ENCODE data around the gene KCNQ5.

KCNQ5 gene

DNA sequence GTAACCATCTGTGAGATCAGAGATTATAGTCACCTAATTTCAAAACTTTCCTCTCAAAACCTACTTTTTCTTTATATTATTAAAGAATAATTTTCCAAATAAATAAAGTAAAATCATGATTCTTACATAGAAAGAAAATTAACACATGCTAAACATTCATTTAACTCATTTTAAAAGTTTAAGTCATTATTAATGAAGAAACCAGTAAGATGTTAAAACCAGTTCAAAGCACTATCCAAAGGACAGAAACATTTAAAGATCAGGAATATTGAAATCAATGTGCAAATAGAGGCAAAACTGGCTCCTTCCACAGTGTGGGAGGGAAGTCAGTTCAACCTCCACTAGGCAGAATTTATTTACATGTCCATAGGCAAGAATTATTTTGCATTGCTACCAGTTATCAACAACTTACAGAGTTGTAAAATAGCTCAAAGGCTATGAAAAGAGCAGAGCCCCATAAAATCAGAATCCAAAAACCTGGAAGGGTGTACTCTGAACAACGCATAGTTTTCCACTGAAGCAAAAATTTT lies 456.5 kb downstream of the KCNQ5 start:
- no peak for DNase-seq

DNA sequence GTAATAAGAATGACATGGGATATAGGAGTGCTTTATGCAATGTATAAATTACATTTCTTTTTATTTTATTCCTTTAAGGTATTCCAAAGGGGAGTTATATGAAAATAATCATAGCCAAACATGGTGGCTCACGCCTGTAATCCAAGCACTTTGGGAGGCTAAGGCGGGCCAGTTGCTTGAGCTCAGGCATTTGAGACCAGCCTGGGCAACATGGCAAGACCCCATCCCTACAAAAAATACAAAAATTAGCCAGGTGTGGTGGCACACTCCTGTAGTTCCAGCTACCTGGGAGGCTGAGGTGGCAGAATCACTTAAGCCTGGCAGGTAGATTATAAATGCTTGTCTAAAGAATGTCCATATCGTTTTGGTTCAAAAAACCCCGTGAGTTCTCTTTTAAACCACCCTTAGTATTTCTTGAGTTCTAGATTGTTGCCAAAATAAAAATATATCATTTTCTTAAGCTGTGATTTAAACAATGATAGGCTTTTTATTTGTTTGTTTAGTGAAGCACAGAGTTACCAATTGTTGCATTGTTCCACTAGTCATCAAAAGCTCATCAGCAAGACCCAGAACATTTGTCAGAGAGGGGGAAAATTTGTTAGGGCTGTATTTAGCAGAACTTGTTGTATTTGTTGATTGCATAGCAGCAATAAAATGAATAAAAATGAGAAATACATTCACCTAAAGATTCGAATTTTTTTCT lies 457.2 kb downstream of the KCNQ5 start:
- DNase-seq, result no peak

DNA sequence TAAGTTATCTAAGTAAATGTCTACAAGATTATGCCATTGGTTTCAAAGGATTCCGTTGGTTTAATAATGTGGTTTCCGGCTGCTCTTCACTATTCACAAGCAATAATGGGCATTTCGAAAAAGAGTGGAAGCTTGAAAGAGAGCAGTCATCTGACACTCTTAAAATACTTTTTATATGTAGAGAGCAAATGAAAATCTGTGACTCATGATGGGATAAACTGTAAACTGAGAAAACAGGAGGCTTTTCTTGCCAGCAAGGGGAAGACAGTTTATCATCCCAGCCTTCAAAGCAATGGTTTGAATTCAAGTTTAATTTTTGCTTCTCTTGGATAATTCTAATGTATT lies 457.7 kb downstream of the KCNQ5 start:
- DNase-seq, result no peak

DNA sequence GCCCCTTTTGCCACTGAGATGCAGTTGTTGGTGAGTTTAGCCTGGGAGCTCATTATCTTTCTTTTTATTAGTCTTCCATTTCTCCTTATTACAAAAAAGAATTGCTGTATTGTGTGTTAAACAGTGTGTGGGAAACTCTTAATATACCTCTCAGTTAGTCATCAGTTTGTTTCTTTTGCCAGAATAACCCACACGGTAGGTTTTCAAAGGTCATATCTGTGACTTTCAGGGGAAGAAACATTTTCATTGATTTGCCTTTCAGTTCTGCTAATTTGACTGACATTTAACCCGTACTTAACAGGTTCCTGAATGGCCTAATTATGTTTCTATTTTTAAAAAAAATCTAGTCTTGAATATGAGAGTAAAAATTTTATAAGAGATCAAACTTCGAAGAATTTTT lies 458.1 kb downstream of the KCNQ5 start:
- DNase-seq, result no peak

DNA sequence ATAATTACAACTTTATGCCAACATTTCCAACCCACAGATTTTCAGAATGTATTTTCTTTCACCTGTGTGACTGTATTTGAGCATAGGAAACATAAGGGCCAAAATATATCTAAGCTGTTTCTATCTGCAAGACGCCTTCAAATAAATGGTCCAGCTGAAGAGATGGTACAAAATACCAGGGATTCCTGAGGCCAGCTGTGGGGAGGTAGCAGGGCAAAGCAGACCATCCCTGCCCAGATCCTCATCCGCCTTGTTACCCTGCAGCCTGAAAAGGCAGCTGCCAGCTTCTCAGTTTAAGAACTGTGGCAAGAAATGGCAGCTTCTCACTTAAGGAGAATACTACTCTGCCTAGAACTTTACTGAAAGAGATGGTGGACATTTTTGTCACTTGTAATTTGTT lies 460.1 kb downstream of the KCNQ5 start:
- no peak for DNase-seq

DNA sequence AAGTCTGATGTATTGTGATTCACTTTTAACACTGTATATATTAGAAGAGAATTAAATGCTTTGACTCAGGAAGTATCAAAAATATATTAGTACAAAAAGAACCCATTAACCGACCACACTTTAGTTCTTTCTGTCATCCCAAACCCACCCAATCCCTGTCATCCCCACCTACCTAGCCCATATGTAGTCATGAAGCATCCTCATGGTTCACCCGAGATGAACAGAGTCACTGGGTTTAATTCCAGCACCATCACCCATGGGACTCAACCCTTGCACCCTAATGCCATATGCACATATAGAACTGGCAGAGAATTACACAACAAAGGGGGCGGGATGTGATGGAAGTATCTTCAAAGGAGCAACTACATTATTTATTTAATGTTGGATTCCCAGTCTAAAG lies 462.0 kb downstream of the KCNQ5 start:
- DNase-seq, result no peak

DNA sequence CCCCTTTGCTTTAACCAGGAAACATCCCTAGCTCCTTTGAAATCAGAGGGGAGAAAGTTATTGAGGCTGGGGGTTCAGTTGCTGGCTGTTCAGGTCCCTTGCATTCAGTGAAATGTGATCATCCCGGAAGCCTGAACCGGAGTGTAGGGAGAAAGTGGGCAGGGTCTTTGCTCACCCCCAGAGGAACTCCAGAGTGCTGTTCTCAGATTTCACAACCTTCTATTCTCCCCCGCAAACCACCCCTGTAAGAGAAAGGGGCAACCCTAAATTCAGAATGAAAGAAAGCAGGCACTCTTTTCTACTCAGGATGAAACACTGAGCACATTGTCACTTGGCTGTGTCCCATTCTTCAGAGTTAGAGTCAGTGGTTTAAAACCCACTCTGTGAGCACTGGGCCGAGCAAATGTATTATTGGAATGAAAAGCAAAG lies 463.6 kb downstream of the KCNQ5 start:
- no peak for DNase-seq

DNA sequence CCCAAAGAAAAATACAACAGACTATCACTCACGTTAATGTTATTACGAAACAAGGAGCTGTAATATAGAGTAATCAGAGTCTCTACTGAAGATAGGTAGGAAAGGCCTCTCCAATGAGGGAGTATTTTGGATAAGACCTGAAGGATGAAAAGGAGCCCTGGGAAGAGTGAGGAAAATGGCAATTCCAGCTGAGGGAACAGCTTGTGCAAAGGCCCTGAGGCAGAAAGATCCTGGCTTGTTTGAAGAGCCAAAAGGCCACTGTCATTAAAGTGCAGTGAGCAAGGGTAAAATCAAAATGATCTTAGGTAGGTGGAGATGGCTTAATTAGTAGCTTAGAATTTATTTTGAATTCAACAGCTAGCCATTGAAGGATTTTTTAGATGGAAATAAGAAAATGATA lies 464.9 kb downstream of the KCNQ5 start:
- DNase-seq, result no peak

DNA sequence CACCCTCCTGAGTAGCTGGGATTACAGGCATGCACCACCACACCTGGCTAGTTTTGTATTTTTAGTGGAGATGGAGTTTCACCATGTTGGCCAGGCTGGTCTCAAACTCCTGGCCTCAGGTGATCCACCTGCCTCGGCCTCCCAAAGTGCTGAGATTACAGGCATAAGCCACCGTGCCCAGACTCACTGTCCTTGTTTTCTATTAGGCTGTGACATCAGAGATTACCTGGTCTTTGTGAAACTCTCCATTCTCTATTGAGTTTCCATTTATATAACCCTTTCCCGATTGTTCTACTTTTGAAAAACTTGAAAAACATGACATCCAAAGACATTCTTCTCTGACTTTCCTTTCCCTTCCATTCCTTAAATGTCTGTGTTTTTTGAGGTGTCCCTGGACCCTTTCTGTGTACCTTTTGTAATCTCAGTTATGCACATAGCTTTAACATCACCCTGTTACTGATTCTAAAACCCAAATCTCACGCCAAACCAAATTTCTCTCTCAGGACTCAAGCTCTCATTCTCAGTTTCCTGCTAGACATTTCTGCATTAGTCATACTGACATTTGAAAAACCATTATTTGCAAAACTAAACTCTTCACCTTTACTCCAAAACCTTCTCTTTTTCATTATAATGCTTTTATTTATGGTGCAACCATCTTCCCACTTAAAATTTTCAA lies 466.4 kb downstream of the KCNQ5 start:
- no peak for DNase-seq

DNA sequence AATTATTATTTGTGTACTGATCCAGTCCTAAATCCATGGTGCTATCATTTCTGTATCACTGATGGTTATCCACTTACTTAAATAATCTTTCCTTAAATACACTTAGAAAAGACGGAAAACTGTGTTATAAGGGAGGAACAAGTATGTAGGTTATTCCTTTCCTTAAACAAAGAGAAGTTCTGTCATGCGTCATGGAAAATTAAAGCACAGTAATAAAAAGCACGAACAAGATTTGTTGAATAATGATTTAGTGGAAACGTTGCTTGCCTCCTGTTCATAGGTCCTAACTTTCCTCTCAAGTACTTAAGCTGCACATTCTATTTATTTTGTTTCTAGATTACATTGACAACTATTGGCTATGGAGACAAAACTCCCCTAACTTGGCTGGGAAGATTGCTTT lies 483.1 kb downstream of the KCNQ5 start:
- no peak for DNase-seq

DNA sequence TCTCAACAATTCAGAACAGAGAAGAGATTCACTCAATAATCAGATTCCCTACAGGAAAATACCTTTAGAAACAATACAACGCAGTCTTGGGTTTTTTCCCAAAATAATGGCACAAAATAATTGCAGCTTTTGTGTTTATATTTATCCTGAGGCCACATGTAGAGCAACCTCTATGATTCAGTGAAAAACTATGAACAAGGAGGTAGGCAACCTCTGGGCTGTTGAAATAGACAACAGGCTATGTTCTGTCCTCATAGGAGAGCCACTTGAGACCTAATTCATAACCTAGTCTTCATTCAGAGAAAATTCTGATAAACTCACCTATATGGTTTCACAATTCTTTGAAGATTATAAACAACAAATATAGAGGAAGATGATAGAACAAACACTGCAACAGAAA lies 485.2 kb downstream of the KCNQ5 start:
- no peak for DNase-seq

DNA sequence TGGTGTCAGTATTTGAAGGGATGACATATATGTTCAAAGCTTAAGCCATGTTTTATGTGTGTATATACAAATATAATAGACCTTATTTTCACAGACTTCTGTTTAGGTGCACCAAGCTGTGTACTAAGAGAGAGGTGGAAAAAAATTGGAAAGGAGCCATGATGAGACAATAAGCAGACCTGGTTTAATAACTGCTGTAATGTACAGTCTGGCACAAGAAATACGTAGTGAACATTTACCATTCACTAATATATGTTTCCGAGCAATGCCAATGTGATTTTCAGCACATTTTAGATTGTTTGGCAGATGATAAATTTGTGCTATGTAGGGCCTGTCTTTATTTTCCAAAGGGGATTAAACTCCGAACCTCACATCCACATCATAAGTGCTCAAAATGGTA lies 487.1 kb downstream of the KCNQ5 start:
- no peak for DNase-seq

DNA sequence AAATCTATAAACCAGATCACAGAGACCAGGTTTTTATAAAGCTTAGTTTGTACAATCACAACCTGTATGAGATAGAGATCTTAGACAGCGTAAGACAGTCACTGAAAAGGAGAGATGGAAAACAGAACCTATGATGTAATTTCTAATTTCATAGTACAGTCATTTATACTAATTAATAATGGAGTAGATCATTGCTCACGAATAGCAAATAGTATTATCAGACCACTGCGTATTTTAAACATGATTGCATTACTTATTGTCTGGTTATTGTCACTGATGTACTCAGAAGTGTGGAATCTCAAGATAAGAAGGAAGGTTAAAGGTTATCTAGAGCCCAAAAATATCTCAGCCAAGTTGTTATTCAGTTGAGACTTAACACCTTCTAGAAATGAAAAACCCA lies 487.8 kb downstream of the KCNQ5 start:
- DNase-seq, result no peak

DNA sequence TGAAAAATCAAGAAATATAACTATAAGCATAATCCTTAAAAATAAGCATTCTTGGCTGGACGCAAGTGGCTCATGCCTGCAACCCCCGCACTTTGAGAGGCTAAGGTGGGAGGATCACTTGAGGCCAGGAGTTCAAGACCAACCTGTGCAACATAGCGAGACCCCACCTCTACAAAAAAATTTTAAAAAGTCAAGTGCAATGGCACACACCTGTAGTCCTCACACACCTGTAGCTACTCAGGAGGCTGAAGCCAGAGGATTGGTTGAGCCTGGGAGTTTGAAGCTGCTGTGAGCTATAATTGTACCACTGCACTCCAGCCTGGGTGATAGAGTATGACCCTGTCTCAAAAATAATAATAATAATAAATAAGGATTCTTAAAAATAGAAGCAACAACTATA lies 494.5 kb downstream of the KCNQ5 start:
- no peak for DNase-seq

DNA sequence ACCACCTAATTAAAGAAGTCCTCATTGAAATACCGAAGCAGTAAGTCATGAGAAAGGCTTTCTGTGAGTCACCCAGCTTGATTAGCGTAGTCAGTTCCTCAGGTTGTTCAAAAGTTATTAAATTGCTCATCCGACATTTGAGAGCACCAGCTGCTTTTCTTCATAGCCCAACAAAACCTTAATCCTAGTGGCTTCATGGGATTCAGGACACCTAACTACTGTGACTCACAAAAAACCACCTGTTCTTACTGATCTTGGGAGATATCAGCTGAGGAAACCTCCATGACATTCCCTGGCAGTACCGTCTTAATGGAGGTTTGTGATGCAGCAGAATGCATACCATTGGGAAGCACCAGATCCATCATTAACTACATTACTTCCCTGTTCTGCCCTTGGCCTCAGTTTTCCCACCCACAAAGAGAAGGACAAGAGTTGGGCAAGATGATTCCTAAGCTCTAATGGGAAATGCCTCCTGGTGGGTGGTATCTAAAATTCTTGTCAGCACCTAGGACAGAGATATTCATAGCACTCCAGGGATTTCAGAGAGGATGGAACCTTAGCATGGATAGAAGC lies 499.6 kb downstream of the KCNQ5 start:
- DNase-seq, result no peak

DNA sequence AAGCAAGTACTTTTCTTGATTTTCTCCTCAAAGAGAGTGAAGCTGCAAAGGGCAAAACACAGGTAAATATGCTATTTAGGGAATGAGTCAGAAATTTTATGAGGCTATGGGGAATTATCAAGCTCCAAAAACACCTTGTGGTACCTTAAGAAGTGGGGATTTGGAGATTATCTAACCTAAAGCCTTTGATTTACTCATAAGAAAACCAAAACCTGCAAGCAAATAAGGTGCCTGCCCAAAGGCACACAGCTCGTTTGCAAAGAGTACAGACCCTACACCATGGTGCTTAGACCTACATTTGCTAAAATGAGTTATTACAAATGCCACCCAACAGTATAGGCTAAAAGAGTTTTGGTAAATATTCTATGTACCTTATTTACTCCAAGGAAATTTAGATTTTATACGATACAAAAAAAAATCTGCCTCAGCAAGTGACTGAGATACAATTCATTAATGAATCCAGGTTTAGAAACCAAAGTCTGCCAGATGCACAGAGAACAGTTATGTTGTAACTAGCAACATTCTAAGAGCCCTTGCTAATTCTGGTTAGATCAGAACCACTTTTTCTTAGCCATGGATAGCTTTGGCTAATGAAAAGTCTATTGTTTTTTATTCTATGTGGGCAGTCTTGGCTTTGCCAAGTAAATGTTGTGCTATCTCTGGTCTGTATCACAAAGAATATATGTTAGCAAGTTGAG lies 501.9 kb downstream of the KCNQ5 start:
- no peak for DNase-seq

DNA sequence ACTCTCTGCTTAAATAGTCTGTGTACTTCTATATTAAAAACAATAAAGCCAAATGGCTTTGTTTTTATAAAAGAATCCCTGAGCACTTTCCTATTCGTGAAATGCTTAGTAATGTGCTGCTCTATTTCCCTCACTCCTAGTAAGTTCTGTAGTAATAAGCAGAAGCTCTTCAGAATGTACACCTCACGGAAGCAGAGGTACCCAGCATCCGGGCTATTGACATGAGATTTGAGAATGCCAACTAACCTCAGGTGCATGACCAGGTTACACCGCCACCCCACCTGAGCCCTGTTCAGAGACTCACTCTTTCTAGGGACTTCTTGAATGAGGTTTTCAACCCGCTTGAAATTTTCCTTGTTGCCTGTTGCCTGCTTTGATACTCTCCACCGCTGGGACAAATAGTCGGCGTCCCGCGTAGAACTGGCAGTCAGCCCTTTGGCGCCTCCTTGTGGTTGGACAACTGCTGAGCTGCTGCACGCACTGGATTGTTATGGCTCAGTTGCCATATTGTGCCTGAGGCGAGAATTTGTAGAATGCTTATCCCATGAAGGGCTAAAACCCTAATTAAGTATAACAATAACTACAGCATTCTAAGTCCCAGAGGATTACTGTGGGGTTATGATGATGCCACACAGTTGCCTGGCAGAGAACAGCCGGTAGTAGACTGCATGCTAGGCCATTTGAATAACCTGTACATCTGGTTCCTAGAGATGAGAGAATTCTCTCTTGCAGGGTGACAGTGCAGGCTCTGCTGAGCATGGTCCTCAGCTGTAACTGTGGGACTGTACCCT lies 508.0 kb downstream of the KCNQ5 start:
- DNase-seq, result peak; percentile 37 to 50

DNA sequence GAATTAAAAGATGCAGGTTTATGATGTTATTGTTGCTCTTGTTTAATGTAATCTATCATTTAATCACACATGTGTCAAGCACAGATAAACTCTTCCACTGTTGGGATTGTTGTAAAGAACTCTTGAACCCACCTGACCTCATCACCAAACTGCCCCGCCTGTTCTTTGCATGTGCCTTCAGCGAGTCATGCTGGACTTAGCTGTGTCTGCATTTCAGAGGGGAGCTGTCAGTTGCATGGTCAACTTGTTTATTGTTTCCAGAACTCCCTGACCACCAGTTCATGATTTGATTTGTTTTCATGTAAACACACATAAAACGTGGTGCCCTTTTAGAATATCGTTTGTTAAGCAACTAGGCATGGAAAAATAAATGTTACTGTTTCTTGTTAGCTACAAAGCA lies 509.8 kb downstream of the KCNQ5 start:
- no peak for DNase-seq

DNA sequence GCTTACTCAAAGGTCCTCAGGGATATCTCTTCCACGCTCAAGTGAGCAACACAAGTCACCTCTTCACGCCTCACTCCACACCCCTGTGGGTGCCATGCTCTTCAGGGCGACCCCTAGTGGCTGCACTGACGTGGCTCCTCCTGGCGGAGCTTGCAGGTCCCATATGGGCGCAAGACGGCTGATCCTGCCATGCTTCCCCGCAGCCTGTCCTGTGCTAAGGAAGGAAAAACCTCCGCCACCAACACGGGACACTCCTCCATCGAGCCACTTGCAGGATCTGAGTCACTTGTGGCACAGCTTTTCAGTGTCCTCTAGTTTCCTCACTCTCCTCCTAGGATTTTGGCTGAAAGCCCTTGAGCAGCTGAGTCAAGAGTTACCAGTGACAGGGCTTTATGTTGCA lies 512.7 kb downstream of the KCNQ5 start:
- peak in 1 of 2 experiments; percentile 3 for DNase-seq

DNA sequence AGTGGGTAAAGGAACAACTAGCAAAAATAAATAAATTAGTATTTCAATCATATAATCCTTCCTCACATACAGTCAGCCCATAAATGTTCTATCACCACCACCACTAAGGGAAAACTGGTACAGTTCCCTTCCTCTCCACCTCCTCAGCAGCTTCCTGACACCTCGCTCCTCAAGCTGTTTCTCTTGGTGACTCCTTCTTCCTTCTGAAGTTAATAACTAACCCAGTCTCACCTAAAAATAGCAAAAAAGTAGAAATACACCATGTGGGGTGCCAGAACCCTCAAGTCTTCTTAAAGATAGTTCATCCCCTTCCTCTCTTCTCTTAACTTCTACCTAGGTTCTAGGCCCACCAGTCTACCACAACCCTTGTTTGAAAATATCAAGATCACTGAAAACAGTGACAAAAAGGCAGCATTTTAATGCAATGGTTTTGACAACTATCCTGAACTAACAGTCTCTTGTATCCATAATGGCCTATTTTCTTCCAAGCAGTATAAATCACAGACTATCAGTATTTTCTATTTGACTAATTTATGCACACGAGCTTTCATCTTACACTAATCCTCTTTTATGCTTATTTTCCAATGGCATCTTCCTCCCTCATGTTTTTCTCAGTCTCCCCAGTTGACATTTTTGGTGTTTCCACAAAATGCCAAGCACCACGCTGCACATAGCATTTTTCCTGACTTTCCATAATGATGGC lies 518.0 kb downstream of the KCNQ5 start:
- no peak for DNase-seq

DNA sequence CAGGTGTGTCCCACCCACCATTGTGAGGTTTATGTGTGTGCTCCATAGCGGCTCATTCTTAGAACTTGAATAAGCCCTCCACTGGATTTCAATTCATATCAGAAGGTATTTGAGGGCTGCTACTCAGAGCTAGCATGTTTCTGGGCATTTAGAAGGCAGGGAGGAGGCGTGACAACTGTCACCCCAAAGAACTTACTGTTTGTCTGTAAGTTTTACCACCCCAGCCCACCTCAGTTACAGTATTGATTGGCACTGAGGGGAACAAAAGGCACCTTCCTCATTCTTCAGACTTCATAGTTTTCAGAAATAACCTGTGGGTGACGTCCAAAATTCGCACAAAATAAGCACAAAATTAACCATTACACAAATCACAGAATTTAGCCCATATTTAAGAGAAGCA lies 521.7 kb downstream of the KCNQ5 start:
- no peak for DNase-seq

DNA sequence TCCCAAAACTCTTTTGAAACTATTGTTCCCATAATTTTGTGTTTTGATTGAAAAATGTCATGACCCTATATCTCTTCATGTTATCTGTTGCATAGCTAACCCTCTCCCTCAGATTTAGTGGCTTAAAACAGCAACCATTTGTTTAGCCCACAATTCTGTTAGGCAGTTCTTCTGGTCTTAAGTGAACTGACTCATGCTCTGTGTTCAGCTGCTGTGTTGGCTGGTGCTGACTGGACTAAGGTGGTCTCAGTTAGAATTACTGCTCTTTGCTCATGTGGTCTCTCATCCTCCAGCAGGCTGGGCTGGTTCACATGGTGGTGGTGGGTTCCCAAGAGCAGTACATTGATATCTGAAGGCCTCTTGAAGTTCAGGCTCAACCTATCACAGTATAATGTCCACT lies 522.7 kb downstream of the KCNQ5 start:
- DNase-seq, result no peak

Measured in SHP77 (cell line).